RKO (cell line): ENCODE measurements around the gene AMIGO2.
A peak's percentile ranks its signal among the peaks of the same experiment; 100 is the strongest.

Experiments
- DNase-seq: peaks from one replicate; pipeline ENCODE4 v3.0.0-alpha.2; 2016; ENCODE audit warnings: low spot score

Gene AMIGO2

GRCh38 chr12:47098099-47098498, 18.3 kb upstream of the AMIGO2 start:
- DNase-seq = no peak

GRCh38 chr12:47097276-47097896, 17.6 kb upstream of the AMIGO2 start:
- DNase-seq = no peak

- DNase-seq = no peak
These were observed 15.9 kb upstream of the AMIGO2 start for GRCh38 chr12:47095446-47096236.

GRCh38 chr12:47094804-47095203, 15.0 kb upstream of the AMIGO2 start:
- DNase-seq = no peak

- DNase-seq = no peak
These were observed 11.2 kb upstream of the AMIGO2 start for GRCh38 chr12:47091009-47091408.

GRCh38 chr12:47088021-47088944, 8.5 kb upstream of the AMIGO2 start:
- no peak for DNase-seq

- no peak for DNase-seq
These were observed 7.4 kb upstream of the AMIGO2 start for GRCh38 chr12:47087088-47087688.

- peak; percentile 22 for DNase-seq
These were observed 6.1 kb upstream of the AMIGO2 start for GRCh38 chr12:47085815-47086252.

GRCh38 chr12:47084172-47084571, 4.4 kb upstream of the AMIGO2 start:
- no peak for DNase-seq

GRCh38 chr12:47082796-47083621, 3.2 kb upstream of the AMIGO2 start:
- DNase-seq = no peak

- no peak for DNase-seq
These were observed 2.5 kb upstream of the AMIGO2 start for GRCh38 chr12:47082283-47082682.

- no peak for DNase-seq
These were observed 1.2 kb upstream of the AMIGO2 start for GRCh38 chr12:47080725-47081502.

- no peak for DNase-seq
These were observed 394 bp upstream of the AMIGO2 start for GRCh38 chr12:47079981-47080724.

- no peak for DNase-seq
These were observed 859 bp downstream of the AMIGO2 start for GRCh38 chr12:47078733-47079467.

- DNase-seq = no peak
These were observed 1.7 kb downstream of the AMIGO2 start for GRCh38 chr12:47078086-47078395.

GRCh38 chr12:47077206-47078085, 2.3 kb downstream of the AMIGO2 start:
- no peak for DNase-seq

GRCh38 chr12:47075192-47076084, 4.3 kb downstream of the AMIGO2 start:
- DNase-seq = no peak
